Thyroid gland (tissue), 4 donors: ENCODE results near the gene CCIN.

Experiments used
- POLR2A ChIP-seq, 2 donors: fragments of 450-650 bp; IDR thresholded peaks; one replicate each; pipeline ENCODE4 v1.6.1; 2017; ENCODE audit warnings: antibody characterized with exemption in 2 of 2, mild to moderate bottlenecking in 2 of 2, moderate library complexity in 1 of 2
- TF ChIP-seq, protein P1 (sequence below), 6 experiments: fragments of 200-600 bp in 3 of 6; fragments of 450-650 bp in 3 of 6; sonication (generic) in 3 of 6; IDR thresholded peaks; one replicate each; pipeline ENCODE4 v1.5.1; 2016 to 2019; ENCODE audit warnings: antibody characterized with exemption in 6 of 6, mild to moderate bottlenecking in 2 of 6, inconsistent platforms in 1 of 6, moderate library complexity in 1 of 6

DNA sequence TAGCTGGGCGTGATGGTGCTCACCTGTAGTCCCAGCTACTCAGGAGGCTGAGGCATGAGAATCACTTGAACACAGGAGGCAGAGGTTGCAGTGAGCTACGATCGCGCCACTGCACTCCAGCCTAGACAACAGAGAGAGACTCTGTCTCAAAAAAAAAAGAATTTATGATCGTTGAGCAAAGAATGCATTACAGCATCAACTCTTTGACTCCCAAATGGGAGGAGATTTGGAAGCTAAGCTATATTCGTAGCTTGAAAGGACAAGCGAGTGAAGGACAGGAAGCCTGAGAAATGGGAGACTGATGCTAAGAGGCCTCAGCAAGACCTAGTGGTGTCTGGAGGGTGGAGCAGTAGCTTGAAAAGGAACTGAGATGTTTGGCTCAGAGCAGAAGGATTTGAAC lies 10.3 kb upstream of the CCIN start:
- TF ChIP-seq, protein P1, sequence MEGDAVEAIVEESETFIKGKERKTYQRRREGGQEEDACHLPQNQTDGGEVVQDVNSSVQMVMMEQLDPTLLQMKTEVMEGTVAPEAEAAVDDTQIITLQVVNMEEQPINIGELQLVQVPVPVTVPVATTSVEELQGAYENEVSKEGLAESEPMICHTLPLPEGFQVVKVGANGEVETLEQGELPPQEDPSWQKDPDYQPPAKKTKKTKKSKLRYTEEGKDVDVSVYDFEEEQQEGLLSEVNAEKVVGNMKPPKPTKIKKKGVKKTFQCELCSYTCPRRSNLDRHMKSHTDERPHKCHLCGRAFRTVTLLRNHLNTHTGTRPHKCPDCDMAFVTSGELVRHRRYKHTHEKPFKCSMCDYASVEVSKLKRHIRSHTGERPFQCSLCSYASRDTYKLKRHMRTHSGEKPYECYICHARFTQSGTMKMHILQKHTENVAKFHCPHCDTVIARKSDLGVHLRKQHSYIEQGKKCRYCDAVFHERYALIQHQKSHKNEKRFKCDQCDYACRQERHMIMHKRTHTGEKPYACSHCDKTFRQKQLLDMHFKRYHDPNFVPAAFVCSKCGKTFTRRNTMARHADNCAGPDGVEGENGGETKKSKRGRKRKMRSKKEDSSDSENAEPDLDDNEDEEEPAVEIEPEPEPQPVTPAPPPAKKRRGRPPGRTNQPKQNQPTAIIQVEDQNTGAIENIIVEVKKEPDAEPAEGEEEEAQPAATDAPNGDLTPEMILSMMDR (IDR thresholded peaks at IDR 0.05): no peak
- no peak for TF ChIP-seq POLR2A (IDR thresholded peaks at IDR 0.05)
